Vagina (tissue), 2 donors: Measurements from ENCODE around the gene MAP3K13.

Experiments used
- POLR2AphosphoS5 ChIP-seq, 2 donors: sonication (generic); formaldehyde crosslinking; IDR thresholded peaks; one replicate each; pipeline ENCODE4 v1.9.0; 2017; ENCODE audit warnings: antibody characterized with exemption in 2 of 2, mild to moderate bottlenecking in 2 of 2, low read depth in 1 of 2; ENCODE audit not compliant: insufficient read depth in 1 of 2
- TF ChIP-seq, protein P1 (sequence below), 3 experiments: fragments of 450-650 bp in 2 of 3; fragments of 200-600 bp in 1 of 3; sonication (generic) in 1 of 3; IDR thresholded peaks; one replicate each; pipeline ENCODE4 v1.5.1; 2017 to 2019; ENCODE audit warnings: antibody characterized with exemption in 3 of 3, mild to moderate bottlenecking in 2 of 3, moderate library complexity in 2 of 3

DNA sequence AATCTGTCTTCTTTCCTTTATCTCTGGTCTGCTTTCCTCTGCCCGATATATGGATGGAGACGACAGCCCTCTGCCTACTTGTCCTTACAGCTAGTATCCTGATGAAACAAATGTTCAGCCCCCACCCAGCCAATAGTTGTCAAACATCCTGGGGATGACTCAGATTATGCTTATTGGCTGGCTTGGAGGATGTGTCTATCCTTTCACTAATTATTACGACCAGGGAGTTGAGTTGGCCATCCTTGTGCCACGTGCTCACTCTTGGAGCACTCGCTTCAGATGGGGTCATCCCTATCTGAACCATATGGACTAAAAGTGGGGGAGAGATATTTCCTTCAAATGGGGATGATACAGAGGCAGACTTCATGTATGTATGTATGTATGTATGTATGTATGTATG lies 6.4 kb upstream of the MAP3K13 start:
- TF ChIP-seq, protein P1, sequence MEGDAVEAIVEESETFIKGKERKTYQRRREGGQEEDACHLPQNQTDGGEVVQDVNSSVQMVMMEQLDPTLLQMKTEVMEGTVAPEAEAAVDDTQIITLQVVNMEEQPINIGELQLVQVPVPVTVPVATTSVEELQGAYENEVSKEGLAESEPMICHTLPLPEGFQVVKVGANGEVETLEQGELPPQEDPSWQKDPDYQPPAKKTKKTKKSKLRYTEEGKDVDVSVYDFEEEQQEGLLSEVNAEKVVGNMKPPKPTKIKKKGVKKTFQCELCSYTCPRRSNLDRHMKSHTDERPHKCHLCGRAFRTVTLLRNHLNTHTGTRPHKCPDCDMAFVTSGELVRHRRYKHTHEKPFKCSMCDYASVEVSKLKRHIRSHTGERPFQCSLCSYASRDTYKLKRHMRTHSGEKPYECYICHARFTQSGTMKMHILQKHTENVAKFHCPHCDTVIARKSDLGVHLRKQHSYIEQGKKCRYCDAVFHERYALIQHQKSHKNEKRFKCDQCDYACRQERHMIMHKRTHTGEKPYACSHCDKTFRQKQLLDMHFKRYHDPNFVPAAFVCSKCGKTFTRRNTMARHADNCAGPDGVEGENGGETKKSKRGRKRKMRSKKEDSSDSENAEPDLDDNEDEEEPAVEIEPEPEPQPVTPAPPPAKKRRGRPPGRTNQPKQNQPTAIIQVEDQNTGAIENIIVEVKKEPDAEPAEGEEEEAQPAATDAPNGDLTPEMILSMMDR (IDR thresholded peaks at IDR 0.05) = no peak
- no peak for TF ChIP-seq POLR2AphosphoS5 (IDR thresholded peaks at IDR 0.05; ENCODE audit: insufficient read depth in 1 of 2, low read depth in 1 of 2)
